Subcutaneous abdominal adipose tissue (tissue), 5 donors: Measurements from ENCODE around the gene NFE2L2.
"Not testable (repeated sequence)": the region's sequence is repeated elsewhere in the genome, so short reads cannot be mapped to it uniquely, and the experiment has no call there.

ENCODE experiments used
- H3K27ac ChIP-seq: one replicate; pipeline ENCODE4 v1.7.0; 2013; ENCODE audit warnings: low read depth, mild to moderate bottlenecking, inconsistent platforms, low read length, moderate library complexity
- H3K27me3 ChIP-seq, 5 donors: one replicate each; pipeline ENCODE4 v1.7.0; 2013; ENCODE audit warnings: low read length in 5 of 5, inconsistent platforms in 1 of 5; ENCODE audit not compliant: control insufficient read depth in 5 of 5, insufficient read depth in 4 of 5
- H3K36me3 ChIP-seq, 5 donors: one replicate each; pipeline ENCODE4 v1.7.0; 2013; ENCODE audit warnings: low read length in 5 of 5; ENCODE audit not compliant: control insufficient read depth in 5 of 5, insufficient read depth in 5 of 5
- H3K4me1 ChIP-seq, 5 donors: one replicate each; pipeline ENCODE4 v1.7.0; 2013; ENCODE audit warnings: low read length in 5 of 5, mild to moderate bottlenecking in 3 of 5, moderate library complexity in 1 of 5; ENCODE audit not compliant: control insufficient read depth in 5 of 5, insufficient read depth in 5 of 5
- H3K4me3 ChIP-seq, 5 donors: one replicate each; pipeline ENCODE4 v1.7.0; 2013; ENCODE audit warnings: low read length in 5 of 5, low read depth in 1 of 5
- H3K9ac ChIP-seq, 5 donors: one replicate each; pipeline ENCODE4 v1.7.0; 2013; ENCODE audit warnings: low read length in 5 of 5, mild to moderate bottlenecking in 4 of 5, moderate library complexity in 3 of 5
- H3K9me3 ChIP-seq, 5 donors: one replicate each; pipeline ENCODE4 v1.7.0; 2013; ENCODE audit warnings: low read length in 5 of 5; ENCODE audit not compliant: control insufficient read depth in 5 of 5
- donor health status: healthy.
- donor health status: healthy.
- donor health status: healthy.
- donor health status: healthy.
- donor health status: healthy.

Gene NFE2L2

GRCh38 chr2:177229442-177230242 lies 34.9 kb downstream of the NFE2L2 start:
- Histone ChIP-seq H3K9ac (peak overlapping the region in 1 of 5 donors; percentile 7), H3K4me3 (no peak overlapping the region), H3K9me3 (no peaks in the 10 kb centered on the region), H3K36me3 (peaks cover 48 to 61% (median 50%) of the 10 kb centered on the region in 5 donors), H3K27ac (no peak overlapping the region), H3K27me3 (no peaks in the 10 kb centered on the region), H3K4me1 (peaks cover 0 to 7% (median 0%) of the 10 kb centered on the region in 5 donors)

- Histone ChIP-seq H3K36me3 (peaks cover 34 to 51% (median 40%) of the 10 kb centered on the region in 5 donors), H3K9me3 (no peaks in the 10 kb centered on the region), H3K9ac (no peak overlapping the region), H3K27me3 (no peaks in the 10 kb centered on the region), H3K4me3 (no peak overlapping the region), H3K4me1 (peaks cover 0 to 7% (median 0%) of the 10 kb centered on the region in 5 donors), H3K27ac (no peak overlapping the region)
Measured at GRCh38 chr2:177225965-177226360, 38.6 kb downstream of the NFE2L2 start.

- H3K27me3 ChIP-seq, H3K4me3 ChIP-seq, H3K9me3 ChIP-seq, H3K9ac ChIP-seq: not testable (repeated sequence)
- Histone ChIP-seq H3K27ac (peak overlapping the region; percentile 61), H3K4me1 (peaks cover 0 to 13% (median 2%) of the 10 kb centered on the region in 5 donors), H3K36me3 (peaks cover 38 to 54% (median 40%) of the 10 kb centered on the region in 5 donors)
Measured at GRCh38 chr2:177223436-177223835, 41.1 kb downstream of the NFE2L2 start.

- Histone ChIP-seq H3K4me1 (peaks cover 0 to 17% (median 4%) of the 10 kb centered on the region in 5 donors), H3K27ac (peak overlapping the region; percentile 13), H3K4me3 (no peak overlapping the region), H3K9me3 (no peaks in the 10 kb centered on the region), H3K27me3 (no peaks in the 10 kb centered on the region), H3K36me3 (peaks cover 46 to 65% (median 51%) of the 10 kb centered on the region in 5 donors), H3K9ac (no peak overlapping the region)
Measured at GRCh38 chr2:177221970-177222369, 42.6 kb downstream of the NFE2L2 start.

- peaks cover 0 to 19% (median 4%) of the 10 kb centered on the region in 5 donors for H3K4me1 ChIP-seq
- no peak overlapping the region for H3K4me3 ChIP-seq
- peak overlapping the region; percentile 13 for H3K27ac ChIP-seq
- no peaks in the 10 kb centered on the region for H3K27me3 ChIP-seq
- H3K9me3 ChIP-seq, result no peaks in the 10 kb centered on the region
- no peak overlapping the region for H3K9ac ChIP-seq
- H3K36me3 ChIP-seq, result peaks cover 46 to 70% (median 55%) of the 10 kb centered on the region in 5 donors
Measured at GRCh38 chr2:177221534-177221933, 43.0 kb downstream of the NFE2L2 start.

GRCh38 chr2:177219787-177220186 lies 44.7 kb downstream of the NFE2L2 start:
- not testable (repeated sequence) for H3K4me3 ChIP-seq, H3K9me3 ChIP-seq, H3K27ac ChIP-seq, H3K9ac ChIP-seq, H3K27me3 ChIP-seq
- peaks cover 50 to 78% (median 57%) of the 10 kb centered on the region in 5 donors for H3K36me3 ChIP-seq
- peaks cover 0 to 33% (median 15%) of the 10 kb centered on the region in 5 donors for H3K4me1 ChIP-seq

GRCh38 chr2:177217247-177217843 lies 47.2 kb downstream of the NFE2L2 start:
- peaks cover 41 to 65% (median 50%) of the 10 kb centered on the region in 5 donors for H3K36me3 ChIP-seq
- no peak overlapping the region for H3K4me3 ChIP-seq
- no peaks in the 10 kb centered on the region for H3K27me3 ChIP-seq
- peaks cover 0 to 47% (median 28%) of the 10 kb centered on the region in 5 donors for H3K4me1 ChIP-seq
- H3K9ac ChIP-seq, result peak overlapping the region in 2 of 5 donors; percentile 8 to 41
- peak overlapping the region; percentile 54 for H3K27ac ChIP-seq
- H3K9me3 ChIP-seq, result no peaks in the 10 kb centered on the region

- Histone ChIP-seq H3K27ac (peak overlapping the region; percentile 100), H3K9ac (peak overlapping the region; percentile 83 to 94 (median 93)), H3K4me3 (peak overlapping the region; percentile 83 to 92 (median 84)), H3K4me1 (peaks cover 0 to 49% (median 38%) of the 10 kb centered on the region in 5 donors), H3K27me3 (no peaks in the 10 kb centered on the region), H3K36me3 (peaks cover 9 to 28% (median 22%) of the 10 kb centered on the region in 5 donors), H3K9me3 (no peaks in the 10 kb centered on the region)
Measured at GRCh38 chr2:177212891-177213856, 51.4 kb downstream of the NFE2L2 start.

GRCh38 chr2:177212106-177212890 lies 52.2 kb downstream of the NFE2L2 start, which contains the start of gene HNRNPA3:
HNRNPA3 (plus strand) TSS chr2:177212794; CDS start chr2:177212800, 6 bp downstream.
- no peaks in the 10 kb centered on the region for H3K9me3 ChIP-seq

More at GRCh38 chr2:177212106-177212890, 52.2 kb downstream of the NFE2L2 start, which contains the start of gene HNRNPA3:
- peak within 1 kb of the TSS; percentile 83 to 92 (median 84) for H3K4me3 ChIP-seq
- peaks cover 0 to 47% (median 38%) of the 10 kb centered on the region in 5 donors for H3K4me1 ChIP-seq
- H3K27me3 ChIP-seq, result no peaks in the 10 kb centered on the region
- H3K27ac ChIP-seq, result peak within 1 kb of the TSS; percentile 100
- peaks cover 8 to 19% (median 15%) of the 10 kb centered on the region in 5 donors for H3K36me3 ChIP-seq
- peak within 1 kb of the TSS; percentile 87 to 94 (median 93) for H3K9ac ChIP-seq
